MM.1S (cell line): Measurements from ENCODE around the gene PARVB.

ENCODE experiments used
- CTCF ChIP-seq: fragments of 300-600 bp; sonication (generic); IDR thresholded peaks from 2 replicates; pipeline ENCODE4 v1.5.1; 2016; ENCODE audit warnings: antibody characterized with exemption, low read length, mixed read lengths
- EZH2 ChIP-seq: fragments of 300-600 bp; sonication (generic); optimal IDR thresholded peaks from 2 replicates; pipeline ENCODE3; 2017; ENCODE audit warnings: low read depth, mild to moderate bottlenecking, antibody characterized with exemption, low read length, mixed read lengths
- EZH2phosphoT487 ChIP-seq: fragments of 300-600 bp; sonication (generic); IDR thresholded peaks from 2 replicates; pipeline ENCODE4 v1.6.1; 2018; ENCODE audit warnings: antibody characterized with exemption, low read length

GRCh38 chr22:44018594-44018993, 5.5 kb upstream of the PARVB start:
- no peak for TF ChIP-seq EZH2phosphoT487
- no peak for TF ChIP-seq EZH2
- TF ChIP-seq CTCF: no peak
